ENCODE data around the gene CTNND2.

- TF ChIP-seq CTCF (IDR thresholded peaks at IDR 0.05; ENCODE audit: low read length) (no peak), EZH2 (optimal IDR thresholded peaks at IDR 0.05; ENCODE audit: low read depth, low read length) (no peak)
Observed at GRCh38 chr5:11906497-11906896, 2.3 kb upstream of the CTNND2 start.
